Spleen (tissue), 11 donors: Measurements from ENCODE around the gene GPRIN2. TPM values are rescaled to one million over a fixed set of nuclear protein-coding genes. Genes with fewer than 3 reads are reported as not detected.
"Not testable (repeated sequence)": the region's sequence is repeated elsewhere in the genome, so short reads cannot be mapped to it uniquely, and the experiment has no call there.

Experiments
- DNase-seq: peaks from one replicate; pipeline ENCODE4 v3.0.0-alpha.2; 2020
- H3K27ac ChIP-seq, 8 donors: fragments of 200-600 bp; sonication (generic) in 7 of 8; 1 replicate in 4 of 8; 2 replicates in 4 of 8; pipeline versions ENCODE4 v1.5.0 to v1.8.0; 2016 to 2021; ENCODE audit warnings: inconsistent platforms in 4 of 8, mild to moderate bottlenecking in 4 of 8, moderate library complexity in 1 of 8
- H3K27me3 ChIP-seq, 7 donors: fragments of 200-600 bp; sonication (generic) in 6 of 7; replicated peaks in 1 of 7; 1 replicate in 4 of 7; 2 replicates in 3 of 7; pipeline versions ENCODE4 v1.5.0 to v1.8.0; 2016 to 2021; ENCODE audit warnings: inconsistent platforms in 3 of 7, mild to moderate bottlenecking in 1 of 7
- H3K36me3 ChIP-seq, 6 donors: fragments of 200-600 bp; sonication (generic) in 5 of 6; 1 replicate in 4 of 6; 2 replicates in 2 of 6; pipeline versions ENCODE4 v1.5.0 to v1.8.0; 2016 to 2021; ENCODE audit warnings: inconsistent platforms in 2 of 6
- H3K4me1 ChIP-seq, 6 donors: fragments of 200-600 bp; sonication (generic) in 5 of 6; 1 replicate in 3 of 6; 2 replicates in 3 of 6; pipeline versions ENCODE4 v1.5.0 to v1.8.0; 2016 to 2021; ENCODE audit warnings: inconsistent platforms in 3 of 6
- H3K4me3 ChIP-seq, 8 donors: fragments of 200-600 bp; sonication (generic) in 7 of 8; 1 replicate in 4 of 8; 2 replicates in 4 of 8; pipeline versions ENCODE4 v1.5.0 to v1.8.0; 2016 to 2021; ENCODE audit warnings: inconsistent platforms in 4 of 8, mild to moderate bottlenecking in 4 of 8, moderate library complexity in 2 of 8
- H3K9me3 ChIP-seq, 8 donors: fragments of 200-600 bp; sonication (generic) in 7 of 8; 1 replicate in 4 of 8; 2 replicates in 4 of 8; pipeline versions ENCODE4 v1.5.0 to v1.8.0; 2016 to 2021; ENCODE audit warnings: inconsistent platforms in 4 of 8
- POLR2A ChIP-seq, 3 donors: fragments of 450-650 bp; IDR thresholded peaks; one replicate each; pipeline ENCODE4 v1.5.1; 2017; ENCODE audit warnings: antibody characterized with exemption in 3 of 3, mild to moderate bottlenecking in 1 of 3
- POLR2AphosphoS5 ChIP-seq, 3 donors: sonication (generic); formaldehyde crosslinking; IDR thresholded peaks; one replicate each; pipeline ENCODE4 v1.5.1; 2017; ENCODE audit warnings: antibody characterized with exemption in 3 of 3
- WGBS, 5 donors: extraction: QIAGEN DNeasy Blood & Tissue Kit in 3 of 5; methylation state at CpG; one replicate each; pipeline versions ENCODE4 v1.1.5 to v1.1.7; 2013 to 2018; 5-methylcytosine and 5-hydroxymethylcytosine counted together
- intact Hi-C: fragments of 100-400 bp; cut with DNase I; formaldehyde crosslinking; loops from one replicate; pipeline ENCODE4 v1.15.0; 2023; ENCODE audit warnings: low total_unique reads
- polyA plus RNA-seq, 3 donors: library from polyadenylated mRNA; stranded (reverse); fragments of 200-250 nt; gene quantifications; one replicate each; pipeline ENCODE4 v1.2.1, GENCODE V29; 2013
- total RNA-seq, 7 donors: library from RNA; depleted of rRNA in 3 of 7; stranded (reverse); fragments of >200 nt in 3 of 7; fragmentation: NEBNext Ultra II Directional in 4 of 7; extraction: Animal tissue kit (Norgen Biotek cat#: 25700) in 4 of 7; gene quantifications; one replicate each; pipeline versions ENCODE4 v1.1.0 to v1.2.1, GENCODE V29; 2016 to 2021
- TF ChIP-seq, protein P1 (sequence below), 11 experiments: fragments of 200-600 bp in 7 of 11; fragments of 450-650 bp in 4 of 11; sonication (generic) in 4 of 11; IDR thresholded peaks in 8 of 11; conservative IDR thresholded peaks in 3 of 11; 1 replicate in 7 of 11; 2 replicates in 4 of 11; pipeline versions ENCODE4 v1.4.0 to v1.8.0; 2016 to 2021; ENCODE audit warnings: antibody characterized with exemption in 11 of 11, inconsistent platforms in 4 of 11, mild to moderate bottlenecking in 1 of 11
- donor health status: healthy with polysubstance abuse.
- donor health status: DM: no; HTN: no; CAD: no; lungs with moderate emphysema.
- donor health status: DM: no; HTN: no; CAD: no.
- donor health status: Bipolar disorder and iron deficiency.
- donor health status: healthy.
- donor health status: DM: no; HTN: no; CAD: no.
- donor health status: DM: yes; HTN: yes; CAD: no.

The GPRIN2 gene
- total and polyA plus RNA-seq, 10 donors: not detected

- 75 to 88% (median 86%) methylated on average over 5 of the region's 5 CpGs for WGBS, 5 donors
- Histone ChIP-seq H3K27ac (no peak overlapping the region), H3K9me3 (no peaks in the 10 kb centered on the region), H3K27me3 (peaks cover 0 to 58% (median 15%) of the 10 kb centered on the region in 7 donors), H3K4me1 (peaks cover 0 to 7% (median 3%) of the 10 kb centered on the region in 6 donors), H3K4me3 (no peak overlapping the region), H3K36me3 (no peaks in the 10 kb centered on the region)
- DNase-seq: peak; percentile 64
- TF ChIP-seq POLR2A (IDR thresholded peaks at IDR 0.05) (no peak), POLR2AphosphoS5 (IDR thresholded peaks at IDR 0.05) (no peak)
- TF ChIP-seq, protein P1, sequence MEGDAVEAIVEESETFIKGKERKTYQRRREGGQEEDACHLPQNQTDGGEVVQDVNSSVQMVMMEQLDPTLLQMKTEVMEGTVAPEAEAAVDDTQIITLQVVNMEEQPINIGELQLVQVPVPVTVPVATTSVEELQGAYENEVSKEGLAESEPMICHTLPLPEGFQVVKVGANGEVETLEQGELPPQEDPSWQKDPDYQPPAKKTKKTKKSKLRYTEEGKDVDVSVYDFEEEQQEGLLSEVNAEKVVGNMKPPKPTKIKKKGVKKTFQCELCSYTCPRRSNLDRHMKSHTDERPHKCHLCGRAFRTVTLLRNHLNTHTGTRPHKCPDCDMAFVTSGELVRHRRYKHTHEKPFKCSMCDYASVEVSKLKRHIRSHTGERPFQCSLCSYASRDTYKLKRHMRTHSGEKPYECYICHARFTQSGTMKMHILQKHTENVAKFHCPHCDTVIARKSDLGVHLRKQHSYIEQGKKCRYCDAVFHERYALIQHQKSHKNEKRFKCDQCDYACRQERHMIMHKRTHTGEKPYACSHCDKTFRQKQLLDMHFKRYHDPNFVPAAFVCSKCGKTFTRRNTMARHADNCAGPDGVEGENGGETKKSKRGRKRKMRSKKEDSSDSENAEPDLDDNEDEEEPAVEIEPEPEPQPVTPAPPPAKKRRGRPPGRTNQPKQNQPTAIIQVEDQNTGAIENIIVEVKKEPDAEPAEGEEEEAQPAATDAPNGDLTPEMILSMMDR (IDR thresholded peaks at IDR 0.05 in 8 of 11, conservative IDR thresholded peaks at IDR 0.05 in 3 of 11): no peak
- intact Hi-C loops: no loop called here
Measured at GRCh38 chr10:46536781-46537180, 19.7 kb downstream of the GPRIN2 start.

GRCh38 chr10:46536171-46536570 lies 20.3 kb downstream of the GPRIN2 start:
- peaks cover 0 to 52% (median 13%) of the 10 kb centered on the region in 7 donors for H3K27me3 ChIP-seq
- no peaks in the 10 kb centered on the region for H3K9me3 ChIP-seq
- TF ChIP-seq POLR2A (IDR thresholded peaks at IDR 0.05): no peak
- TF ChIP-seq POLR2AphosphoS5 (IDR thresholded peaks at IDR 0.05): no peak
- TF ChIP-seq, protein P1 (IDR thresholded peaks at IDR 0.05 in 8 of 11, conservative IDR thresholded peaks at IDR 0.05 in 3 of 11): no peak
- no peaks in the 10 kb centered on the region for H3K36me3 ChIP-seq
- H3K4me1 ChIP-seq: peaks cover 0 to 5% (median 2%) of the 10 kb centered on the region in 6 donors
- no peak overlapping the region for H3K27ac ChIP-seq
- 81 to 90% (median 87%) methylated on average over 6 of the region's 6 CpGs for WGBS, 5 donors
- intact Hi-C loops: no loop called here
- DNase-seq: peak; percentile 59
- no peak overlapping the region for H3K4me3 ChIP-seq

DNA sequence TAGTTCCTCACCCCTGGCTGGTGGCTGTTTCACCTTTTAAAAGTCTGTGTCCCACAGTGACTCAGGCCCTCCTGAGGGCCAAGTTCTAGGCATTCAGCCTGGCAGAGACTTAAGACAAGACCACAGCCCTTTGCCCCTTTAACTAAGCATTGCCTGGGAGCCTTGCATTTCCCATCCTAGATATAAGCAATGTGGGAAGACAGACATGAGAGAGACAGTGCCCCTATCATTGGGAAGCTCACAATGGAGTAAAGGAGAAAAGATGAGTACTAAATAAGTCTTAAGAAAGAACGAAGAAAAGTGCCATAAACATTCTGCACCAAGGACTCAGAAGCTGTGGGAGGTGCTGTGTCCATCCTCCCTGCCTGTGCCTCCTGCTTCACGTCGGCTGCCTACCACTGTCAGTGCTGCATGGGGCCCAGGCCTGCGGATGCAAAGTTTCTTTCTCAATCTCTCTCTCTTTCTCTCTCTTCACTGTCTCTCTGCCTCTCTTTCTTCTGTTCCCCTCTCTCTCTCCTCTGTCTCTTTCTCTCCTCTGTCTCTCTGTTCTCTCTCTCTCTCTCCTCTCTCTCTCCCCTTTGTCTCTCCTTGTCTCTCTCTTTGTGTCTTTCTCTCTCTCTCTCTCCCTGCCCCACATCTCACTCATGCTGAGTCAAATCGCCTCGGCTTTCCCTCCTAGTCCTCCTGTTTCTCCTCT lies 21.5 kb downstream of the GPRIN2 start:
- Histone ChIP-seq H3K36me3 (no peaks in the 10 kb centered on the region), H3K9me3 (no peaks in the 10 kb centered on the region), H3K27me3 (peaks cover 0 to 40% (median 8%) of the 10 kb centered on the region in 7 donors), H3K27ac (no peak overlapping the region), H3K4me3 (no peak overlapping the region), H3K4me1 (no peaks in the 10 kb centered on the region)
- DNase-seq: peak; percentile 69
- TF ChIP-seq POLR2A (IDR thresholded peaks at IDR 0.05): no peak
- TF ChIP-seq, protein P1 (IDR thresholded peaks at IDR 0.05 in 8 of 11, conservative IDR thresholded peaks at IDR 0.05 in 3 of 11): no peak
- TF ChIP-seq POLR2AphosphoS5 (IDR thresholded peaks at IDR 0.05): no peak
- intact Hi-C loops: no loop called here
- WGBS, 5 donors: 78 to 89% (median 84%) methylated on average over 6 of the region's 6 CpGs

- intact Hi-C loops, H3K9me3 ChIP-seq, H3K36me3 ChIP-seq, H3K4me1 ChIP-seq, H3K27ac ChIP-seq, H3K4me3 ChIP-seq: not testable (repeated sequence)
- peaks cover 0 to 18% (median 8%) of the 10 kb centered on the region in 7 donors for H3K27me3 ChIP-seq
- 47 to 64% (median 51%) methylated on average over 1 of the region's 1 CpG for WGBS, 5 donors
- DNase-seq: peak; percentile 35
Measured at GRCh38 chr10:46532256-46532655, 24.2 kb downstream of the GPRIN2 start.
